Activated naive CD8-positive, alpha-beta T cell treated with anti-CD3 and anti-CD28 coated beads, Interleukin-2, amount 50 U/mL, for 24 hours (primary cell): ENCODE results near the gene RAD51B.

Experiments
- ATAC-seq: fragments of 150-1000 bp; cut with Tn5 transposase; one replicate; pipeline ENCODE4 v1.10.0; 2021
- DNase-seq: peaks from one replicate; pipeline ENCODE4 v3.0.0; 2021
- H3K27ac Mint-ChIP-seq: one replicate; pipeline ENCODE4 v1.8.0; 2021; ENCODE audit warnings: mild to moderate bottlenecking, mixed read lengths
- H3K27me3 Mint-ChIP-seq: one replicate; pipeline ENCODE4 v1.8.0; 2021; ENCODE audit warnings: mixed read lengths
- H3K36me3 Mint-ChIP-seq: one replicate; pipeline ENCODE4 v1.8.0; 2021; ENCODE audit warnings: low read depth, mixed read lengths
- H3K4me1 Mint-ChIP-seq: one replicate; pipeline ENCODE4 v1.8.0; 2021; ENCODE audit warnings: mixed read lengths
- H3K4me3 Mint-ChIP-seq: one replicate; pipeline ENCODE4 v1.8.0; 2021; ENCODE audit warnings: mild to moderate bottlenecking, moderate library complexity, mixed read lengths
- H3K9me3 Mint-ChIP-seq: one replicate; pipeline ENCODE4 v1.8.0; 2021; ENCODE audit warnings: mixed read lengths

Gene RAD51B

DNA sequence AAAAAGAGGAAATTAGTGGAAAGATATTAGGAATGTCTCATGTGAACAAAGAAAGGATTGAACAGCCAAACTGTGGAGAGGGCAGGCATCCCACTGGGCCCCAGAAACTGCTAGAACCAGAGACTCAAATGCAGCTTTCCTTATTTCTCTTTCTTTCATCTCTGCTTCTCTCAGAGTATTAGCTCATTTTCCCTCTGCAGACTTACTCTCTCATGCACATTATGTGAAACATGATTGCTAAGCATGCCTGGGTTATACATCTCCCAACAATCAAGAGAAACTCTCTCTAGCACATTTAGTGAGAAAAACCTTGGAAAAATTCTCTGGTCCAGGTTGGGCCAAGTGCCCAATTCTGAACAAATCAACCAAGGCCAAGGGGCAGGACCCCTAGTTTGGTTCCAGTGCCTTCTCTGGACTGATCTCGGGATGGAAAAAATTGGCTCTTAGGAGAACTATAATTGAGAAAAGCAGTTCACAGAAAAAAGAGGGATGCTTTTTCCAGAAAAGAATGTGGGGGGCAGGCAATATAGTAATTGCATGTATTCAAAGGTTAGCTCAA lies 313.1 kb downstream of the RAD51B start:
- Mint-ChIP-seq H3K36me3 (no peaks in the 10 kb centered on the region), H3K27ac (no peak overlapping the region), H3K27me3 (no peaks in the 10 kb centered on the region), H3K4me1 (peaks cover 3% of the 10 kb centered on the region), H3K9me3 (no peaks in the 10 kb centered on the region), H3K4me3 (no peak overlapping the region)
- DNase-seq = no peak
- ATAC-seq = no peak

DNA sequence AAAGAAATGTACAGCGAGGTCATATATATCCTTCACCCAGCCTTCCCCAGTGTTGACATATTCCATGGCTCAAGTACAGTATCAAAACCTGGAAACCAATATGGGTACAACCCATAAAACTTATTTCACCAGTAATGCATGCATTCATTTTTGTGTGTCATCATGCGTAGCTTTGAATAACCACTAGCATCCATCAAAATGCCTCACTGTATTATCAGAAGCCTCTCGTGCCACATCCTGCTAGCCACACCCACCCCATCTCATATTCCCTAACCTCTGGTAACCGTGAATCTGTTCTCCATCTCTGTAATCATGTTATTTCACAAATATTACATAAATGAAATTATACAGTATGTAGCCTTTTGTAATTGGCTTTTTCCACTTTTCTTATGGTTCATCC lies 314.3 kb downstream of the RAD51B start:
- no peak overlapping the region for H3K4me3 Mint-ChIP-seq
- H3K4me1 Mint-ChIP-seq = peaks cover 5% of the 10 kb centered on the region
- no peaks in the 10 kb centered on the region for H3K27me3 Mint-ChIP-seq
- DNase-seq = no peak
- no peaks in the 10 kb centered on the region for H3K36me3 Mint-ChIP-seq
- ATAC-seq = no peak
- H3K27ac Mint-ChIP-seq = no peak overlapping the region
- H3K9me3 Mint-ChIP-seq = no peaks in the 10 kb centered on the region

DNA sequence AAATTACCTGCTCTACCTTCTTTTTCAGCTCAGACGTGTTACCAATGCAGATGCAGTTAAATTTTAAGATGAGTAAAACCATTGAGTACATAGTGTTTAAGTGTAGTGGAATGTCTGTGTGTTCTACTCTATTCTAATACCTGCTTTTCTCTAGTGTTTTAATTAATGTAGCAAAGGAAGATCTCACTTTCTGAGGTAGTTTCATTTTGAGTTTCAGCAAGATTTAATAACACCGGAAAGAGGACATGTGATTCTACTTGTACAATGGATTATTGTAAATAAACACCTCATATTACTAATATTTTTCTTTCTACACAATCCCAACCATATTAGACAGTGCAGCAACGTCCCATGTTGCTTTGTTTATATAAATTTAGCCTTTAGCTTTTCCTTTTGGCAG lies 315.4 kb downstream of the RAD51B start:
- Mint-ChIP-seq H3K4me3 (no peak overlapping the region), H3K36me3 (no peaks in the 10 kb centered on the region), H3K9me3 (no peaks in the 10 kb centered on the region), H3K27me3 (no peaks in the 10 kb centered on the region), H3K27ac (no peak overlapping the region), H3K4me1 (peaks cover 6% of the 10 kb centered on the region)
- no peak for ATAC-seq
- DNase-seq = no peak

DNA sequence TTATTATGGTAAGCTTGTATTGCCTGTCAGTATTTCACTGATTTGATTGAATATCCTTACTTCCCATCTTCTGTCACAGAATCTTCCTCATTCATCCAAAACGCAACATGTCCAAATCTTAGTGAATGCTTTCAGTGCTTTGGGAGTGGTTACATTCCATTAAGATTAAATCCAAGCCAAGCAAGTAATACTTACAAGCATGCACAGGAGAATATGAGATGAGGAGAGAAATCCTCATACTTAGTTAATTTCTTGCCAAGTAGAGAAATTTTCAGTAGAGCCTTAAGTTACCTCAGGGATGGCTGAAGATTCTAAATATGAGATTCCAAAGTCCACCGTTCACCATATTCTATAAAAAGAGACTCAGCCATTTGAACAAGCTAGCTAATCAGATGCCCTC lies 316.0 kb downstream of the RAD51B start:
- ATAC-seq (no peak), DNase-seq (no peak)
- Mint-ChIP-seq H3K4me3 (no peak overlapping the region), H3K27ac (no peak overlapping the region), H3K27me3 (no peaks in the 10 kb centered on the region), H3K9me3 (no peaks in the 10 kb centered on the region), H3K36me3 (no peaks in the 10 kb centered on the region), H3K4me1 (peaks cover 9% of the 10 kb centered on the region)

DNA sequence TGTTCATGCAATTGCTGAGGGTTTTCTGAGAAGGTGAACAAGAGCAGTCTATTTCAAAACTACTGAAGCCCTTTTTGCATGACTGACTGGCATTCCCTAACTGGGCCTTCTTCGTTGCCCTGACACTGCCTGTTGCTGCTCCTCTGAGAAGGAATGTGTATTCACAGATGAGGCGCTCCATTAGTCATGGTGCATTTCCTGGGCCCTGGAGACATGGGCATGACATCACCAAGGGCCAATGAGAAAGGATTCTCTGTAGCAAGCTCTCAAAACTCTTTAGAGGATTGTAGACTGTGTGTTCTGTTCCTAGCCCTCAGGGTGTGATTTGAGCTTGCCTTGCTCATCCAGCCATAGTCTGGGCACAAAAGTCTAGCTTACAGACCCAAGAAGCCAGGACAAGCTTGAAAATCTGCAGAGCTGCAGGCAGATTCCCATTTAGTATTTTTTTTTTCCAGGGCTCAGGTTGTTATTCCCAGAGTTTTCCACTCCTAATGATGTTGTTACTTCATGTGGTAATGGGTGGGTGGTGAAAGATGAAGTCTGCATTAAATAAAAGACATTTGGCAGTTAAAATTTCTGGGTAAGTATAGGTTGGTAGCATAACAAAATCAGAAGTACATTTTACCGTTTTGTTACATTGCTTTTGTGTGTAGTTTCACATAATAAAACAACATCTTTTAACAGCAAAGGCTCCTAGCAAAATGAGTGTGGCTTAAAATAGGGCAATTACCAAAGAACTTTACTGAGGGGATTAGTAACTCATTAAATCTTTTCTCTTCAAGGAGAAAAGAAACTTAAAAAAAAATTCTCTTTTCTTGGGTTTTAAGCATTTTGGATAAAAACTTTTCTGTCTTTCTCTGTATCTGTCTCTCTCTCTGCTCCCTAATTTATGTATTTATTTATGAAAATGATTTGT lies 318.4 kb downstream of the RAD51B start:
- Mint-ChIP-seq H3K4me1 (peaks cover 16% of the 10 kb centered on the region), H3K4me3 (no peak overlapping the region), H3K9me3 (no peaks in the 10 kb centered on the region), H3K36me3 (no peaks in the 10 kb centered on the region), H3K27ac (no peak overlapping the region), H3K27me3 (no peaks in the 10 kb centered on the region)
- no peak for DNase-seq
- ATAC-seq = peak; percentile 49

DNA sequence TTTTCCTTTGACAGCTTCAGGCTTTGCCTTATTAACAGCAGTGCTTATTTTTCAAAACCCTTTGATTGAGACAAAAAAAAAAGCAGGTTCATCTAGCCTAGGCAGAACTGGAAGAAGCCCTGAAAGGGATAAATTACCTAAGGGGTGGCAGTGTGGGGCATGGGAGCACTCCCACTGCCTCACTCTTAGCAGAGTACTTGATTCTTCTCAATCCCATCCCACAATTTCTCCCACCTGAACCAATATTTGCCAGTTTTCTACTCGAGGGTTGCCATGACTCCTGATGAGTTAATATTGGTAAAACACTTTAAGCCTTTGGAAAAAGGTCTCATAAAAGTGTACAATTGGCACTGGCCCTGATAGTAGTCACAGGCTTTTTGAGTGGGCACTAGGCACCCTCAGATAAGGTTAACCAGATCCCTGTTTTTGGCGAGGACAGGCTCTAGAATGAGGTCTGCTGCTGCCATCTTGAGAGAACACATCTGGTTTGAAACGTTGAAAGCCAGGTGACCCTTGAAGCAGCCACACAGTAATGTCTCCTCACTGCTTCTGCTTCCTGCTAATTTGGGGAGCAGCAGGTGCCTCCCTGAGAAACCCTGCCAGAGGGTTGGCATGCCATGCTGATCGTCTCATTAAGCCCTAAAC lies 320.0 kb downstream of the RAD51B start:
- no peaks in the 10 kb centered on the region for H3K27me3 Mint-ChIP-seq
- no peaks in the 10 kb centered on the region for H3K36me3 Mint-ChIP-seq
- ATAC-seq (no peak), DNase-seq (no peak)
- H3K9me3 Mint-ChIP-seq = no peaks in the 10 kb centered on the region
- no peak overlapping the region for H3K27ac Mint-ChIP-seq
- H3K4me1 Mint-ChIP-seq = peaks cover 30% of the 10 kb centered on the region
- no peak overlapping the region for H3K4me3 Mint-ChIP-seq

DNA sequence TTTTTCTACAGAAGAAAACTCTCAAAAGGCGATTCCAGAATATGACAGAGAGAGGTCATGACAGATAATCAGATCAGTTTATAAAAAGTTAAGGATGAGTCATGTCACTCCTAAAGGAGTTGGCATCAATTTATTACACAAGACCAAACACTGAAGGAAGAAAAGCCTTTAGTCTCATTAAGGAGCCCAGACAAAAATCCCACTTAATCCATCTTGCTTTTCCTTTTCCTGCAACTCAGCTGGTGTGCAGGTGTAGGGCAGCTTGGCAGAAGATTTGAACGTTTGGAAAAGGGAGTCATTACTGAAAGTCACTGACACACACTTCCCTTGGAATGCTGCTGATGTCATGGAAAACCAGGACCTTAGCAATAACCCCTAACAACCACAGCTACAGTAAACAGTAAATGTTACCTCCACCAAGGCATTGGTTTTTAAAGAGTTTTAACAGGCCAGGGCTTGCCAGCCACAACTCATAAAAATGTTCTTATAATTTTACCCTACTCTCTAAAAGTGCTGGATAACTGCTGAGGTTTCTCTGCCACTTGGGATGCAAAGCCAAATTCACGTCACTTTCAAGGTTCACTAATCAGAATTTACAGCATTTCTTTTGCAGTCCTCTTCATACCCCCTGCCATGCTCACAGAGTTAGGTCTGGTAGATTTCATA lies 320.6 kb downstream of the RAD51B start:
- no peaks in the 10 kb centered on the region for H3K36me3 Mint-ChIP-seq
- peaks cover 31% of the 10 kb centered on the region for H3K4me1 Mint-ChIP-seq
- no peak overlapping the region for H3K4me3 Mint-ChIP-seq
- H3K9me3 Mint-ChIP-seq = no peaks in the 10 kb centered on the region
- H3K27me3 Mint-ChIP-seq = no peaks in the 10 kb centered on the region
- DNase-seq (no peak), ATAC-seq (no peak)
- H3K27ac Mint-ChIP-seq = no peak overlapping the region

DNA sequence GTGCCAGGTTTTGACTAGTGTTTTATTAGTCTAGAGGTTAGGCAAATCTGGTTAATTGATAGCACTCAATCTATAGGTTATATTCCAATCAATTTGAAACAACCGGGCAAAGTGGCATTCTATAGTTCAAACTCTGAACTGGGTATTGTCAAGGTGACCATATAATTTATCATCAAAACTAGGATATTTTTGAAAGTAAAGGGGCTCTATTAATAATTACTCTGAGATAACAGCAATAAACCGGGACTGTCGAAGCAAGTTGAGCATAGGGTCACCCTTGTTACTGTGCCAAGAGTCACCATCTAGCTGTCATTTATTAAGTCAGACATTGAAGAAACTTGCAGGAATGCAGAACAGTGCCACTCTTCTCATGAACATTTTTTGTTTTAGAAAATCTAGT lies 321.2 kb downstream of the RAD51B start:
- Mint-ChIP-seq H3K9me3 (no peaks in the 10 kb centered on the region), H3K36me3 (no peaks in the 10 kb centered on the region), H3K27ac (no peak overlapping the region), H3K4me1 (peaks cover 31% of the 10 kb centered on the region), H3K27me3 (no peaks in the 10 kb centered on the region), H3K4me3 (no peak overlapping the region)
- DNase-seq = no peak
- no peak for ATAC-seq

DNA sequence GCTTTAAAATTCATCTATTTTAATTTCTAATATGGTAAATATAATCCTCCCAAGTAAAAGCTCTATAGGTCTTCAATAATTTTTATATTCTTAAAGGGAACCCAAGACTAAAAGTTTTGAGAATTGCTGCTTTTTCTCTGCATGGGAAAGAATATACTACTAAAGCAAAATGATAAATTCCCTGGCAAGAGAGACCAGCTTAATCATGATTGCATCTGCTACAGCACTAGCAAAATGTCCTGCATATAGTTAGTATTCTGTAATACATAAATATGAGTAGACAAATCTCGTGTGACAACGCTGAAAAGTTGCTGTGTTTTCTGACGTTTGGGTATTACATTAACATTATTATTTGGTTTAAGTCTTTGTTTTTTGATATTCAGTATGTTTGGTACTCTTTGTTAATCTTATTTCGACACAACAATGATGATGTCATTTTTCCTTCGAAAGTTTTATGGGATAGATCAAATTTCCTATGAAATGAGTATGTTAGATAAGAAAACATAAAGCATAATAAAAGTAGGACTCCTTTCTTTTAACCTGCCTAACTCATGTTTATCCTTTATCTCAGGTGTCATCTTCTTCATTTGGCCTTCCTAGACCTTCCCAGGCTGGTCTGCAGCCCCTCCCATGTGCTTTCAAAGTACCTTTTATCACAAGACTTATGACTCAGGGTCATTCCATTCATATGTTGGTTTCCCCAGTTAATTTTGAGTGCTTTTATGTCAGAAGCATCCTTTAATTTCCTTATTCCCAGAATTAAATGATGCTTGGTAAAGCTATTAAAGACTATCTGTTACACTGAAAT lies 321.9 kb downstream of the RAD51B start:
- no peaks in the 10 kb centered on the region for H3K9me3 Mint-ChIP-seq
- DNase-seq (no peak), ATAC-seq (no peak)
- no peaks in the 10 kb centered on the region for H3K27me3 Mint-ChIP-seq
- no peak overlapping the region for H3K27ac Mint-ChIP-seq
- no peak overlapping the region for H3K4me3 Mint-ChIP-seq
- peaks cover 31% of the 10 kb centered on the region for H3K4me1 Mint-ChIP-seq
- H3K36me3 Mint-ChIP-seq = no peaks in the 10 kb centered on the region

DNA sequence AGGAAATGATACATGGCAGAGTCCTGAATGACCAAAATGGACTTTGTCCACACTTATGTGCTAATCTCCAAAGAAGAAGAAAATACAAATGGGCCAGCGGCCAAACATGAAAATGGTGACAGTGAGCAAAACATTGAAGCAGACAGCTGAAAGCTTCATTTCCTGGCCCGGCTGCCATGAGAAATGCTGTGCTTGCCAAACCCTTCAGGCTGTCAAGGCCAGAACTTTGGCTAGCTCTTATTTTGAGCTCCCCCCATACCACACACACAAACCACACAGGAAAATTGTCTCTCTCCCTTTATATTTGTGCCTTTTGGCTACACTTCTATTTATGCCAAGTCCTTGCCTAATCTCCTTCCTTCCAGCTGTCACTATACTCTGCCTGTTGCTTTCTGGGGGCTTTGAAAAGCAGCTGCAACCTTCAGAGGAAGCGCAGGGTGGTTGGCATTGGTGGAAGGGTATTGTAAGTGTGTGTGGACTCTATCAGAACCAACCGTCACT lies 323.8 kb downstream of the RAD51B start:
- DNase-seq (no peak), ATAC-seq (no peak)
- H3K4me1 Mint-ChIP-seq = peaks cover 26% of the 10 kb centered on the region
- H3K36me3 Mint-ChIP-seq = peaks cover 2% of the 10 kb centered on the region
- H3K27ac Mint-ChIP-seq = no peak overlapping the region
- H3K9me3 Mint-ChIP-seq = peaks cover 6% of the 10 kb centered on the region
- no peak overlapping the region for H3K4me3 Mint-ChIP-seq
- H3K27me3 Mint-ChIP-seq = no peaks in the 10 kb centered on the region

DNA sequence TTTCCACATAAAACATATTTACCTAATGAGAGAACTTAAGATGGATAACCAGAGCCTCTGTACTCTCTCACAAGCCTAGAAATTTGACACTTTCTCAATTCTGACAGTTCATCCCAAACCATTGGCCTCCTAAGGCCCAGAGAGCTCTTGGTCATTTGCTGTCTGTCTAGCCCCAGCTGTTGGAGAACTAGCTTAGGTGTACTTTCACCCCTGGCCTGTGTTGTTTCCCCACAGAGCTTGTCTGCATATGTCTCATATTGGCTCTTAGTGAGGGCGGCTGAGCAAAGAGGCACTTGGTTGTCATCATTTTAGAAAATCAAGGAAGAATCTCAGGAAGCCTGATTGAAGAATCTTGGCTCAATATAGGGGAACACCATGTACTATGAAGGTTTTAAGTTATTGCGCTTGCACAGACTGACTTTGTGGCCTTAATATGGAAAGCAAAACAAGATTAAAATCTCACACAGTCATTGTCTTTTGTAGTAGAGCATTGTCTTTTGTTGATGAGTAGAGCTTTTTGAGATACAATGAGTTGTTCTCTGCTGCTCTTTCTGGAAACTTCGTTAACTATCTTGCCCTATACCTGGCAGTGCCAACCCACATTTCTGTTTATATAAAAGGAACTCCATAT lies 324.6 kb downstream of the RAD51B start:
- Mint-ChIP-seq H3K4me1 (peaks cover 26% of the 10 kb centered on the region), H3K27me3 (no peaks in the 10 kb centered on the region), H3K36me3 (peaks cover 2% of the 10 kb centered on the region), H3K27ac (peak overlapping the region; percentile 6), H3K9me3 (peaks cover 14% of the 10 kb centered on the region), H3K4me3 (no peak overlapping the region)
- DNase-seq (no peak), ATAC-seq (no peak)

DNA sequence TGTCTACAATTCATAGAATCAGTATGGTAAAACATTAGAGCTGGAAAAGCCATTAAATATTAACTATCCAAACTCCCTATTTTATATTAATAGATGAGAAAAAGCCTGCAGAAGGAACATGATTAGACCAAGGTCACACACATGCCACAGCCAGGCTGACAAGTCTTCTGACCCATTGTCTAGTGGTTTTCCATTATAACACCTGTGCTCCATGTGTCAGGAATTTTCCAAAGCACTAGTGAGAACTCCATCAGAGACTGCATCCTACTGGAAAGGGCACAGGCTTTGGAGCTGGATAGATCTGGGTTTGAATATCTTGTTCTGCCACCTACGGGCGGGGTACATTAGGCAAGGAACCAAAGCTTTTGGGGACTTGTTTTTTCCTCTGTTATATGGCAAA lies 325.5 kb downstream of the RAD51B start:
- peaks cover 25% of the 10 kb centered on the region for H3K4me1 Mint-ChIP-seq
- ATAC-seq = no peak
- no peak overlapping the region for H3K4me3 Mint-ChIP-seq
- H3K27ac Mint-ChIP-seq = no peak overlapping the region
- peaks cover 2% of the 10 kb centered on the region for H3K36me3 Mint-ChIP-seq
- H3K9me3 Mint-ChIP-seq = peaks cover 15% of the 10 kb centered on the region
- DNase-seq = no peak
- no peaks in the 10 kb centered on the region for H3K27me3 Mint-ChIP-seq

DNA sequence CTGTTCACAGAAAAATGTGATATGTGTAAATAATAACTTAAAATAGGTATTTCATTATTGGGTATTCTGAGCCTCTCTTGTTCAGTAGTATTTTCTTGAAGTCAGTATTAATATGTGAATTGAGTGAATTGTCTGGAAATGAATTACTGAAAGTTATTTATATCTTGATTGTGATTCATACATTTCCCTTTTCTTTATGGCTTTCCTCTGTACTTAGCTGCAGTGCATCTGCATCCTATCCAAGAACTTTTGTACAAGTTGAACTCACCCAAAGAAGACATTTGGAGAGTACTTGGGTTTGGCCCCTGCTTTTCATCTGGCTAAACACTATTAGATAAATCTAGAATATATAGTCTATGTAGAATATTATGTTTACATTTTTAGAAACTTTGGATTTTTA lies 326.0 kb downstream of the RAD51B start:
- H3K4me1 Mint-ChIP-seq = peaks cover 22% of the 10 kb centered on the region
- DNase-seq = no peak
- no peaks in the 10 kb centered on the region for H3K27me3 Mint-ChIP-seq
- ATAC-seq = no peak
- peaks cover 18% of the 10 kb centered on the region for H3K9me3 Mint-ChIP-seq
- peaks cover 5% of the 10 kb centered on the region for H3K36me3 Mint-ChIP-seq
- no peak overlapping the region for H3K4me3 Mint-ChIP-seq
- no peak overlapping the region for H3K27ac Mint-ChIP-seq

DNA sequence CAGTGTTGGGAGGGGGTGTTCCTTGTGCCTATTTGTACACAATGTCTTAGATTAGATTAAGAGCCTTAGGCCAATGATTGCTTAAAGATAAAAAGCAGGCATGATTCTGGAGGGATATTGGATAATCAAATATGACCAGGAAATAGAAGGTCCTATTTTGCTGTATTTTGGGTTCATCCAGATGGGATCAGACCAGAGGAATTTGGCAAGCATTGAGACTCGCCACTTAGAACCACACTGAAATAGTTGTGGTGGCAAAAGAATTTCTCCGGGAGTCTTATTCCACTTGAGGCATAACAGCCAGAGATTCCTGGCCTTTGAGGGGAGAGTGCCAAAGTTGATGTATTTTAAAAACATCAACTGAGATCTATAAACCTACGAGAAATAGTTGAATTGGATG lies 327.2 kb downstream of the RAD51B start:
- no peak overlapping the region for H3K4me3 Mint-ChIP-seq
- H3K4me1 Mint-ChIP-seq = peaks cover 21% of the 10 kb centered on the region
- no peaks in the 10 kb centered on the region for H3K27me3 Mint-ChIP-seq
- peaks cover 11% of the 10 kb centered on the region for H3K36me3 Mint-ChIP-seq
- DNase-seq (no peak), ATAC-seq (no peak)
- no peak overlapping the region for H3K27ac Mint-ChIP-seq
- peaks cover 28% of the 10 kb centered on the region for H3K9me3 Mint-ChIP-seq
